SK-N-SH (cell line): ENCODE results near the gene MTHFD1L. TPM values are rescaled to one million over a fixed set of nuclear protein-coding genes. Genes with fewer than 3 reads are reported as not detected.

Experiments
- CTCF ChIA-PET: fragments of 300-600, 350-600 bp; formaldehyde crosslinking; extraction: SDS; loops from one replicate; lab custom pipeline; 2021; lab: Yijun Ruan, JAX
- POLR2A ChIA-PET: fragments of 350-600 bp; sonication (Branson Sonifier 250); formaldehyde crosslinking; extraction: SDS; loops from one replicate; lab custom pipeline; 2020; ENCODE audit warnings: antibody characterized with exemption, inconsistent platforms; lab: Yijun Ruan, JAX
- DNase-seq: peaks from one replicate; pipeline ENCODE4 v3.0.0; 2012
- H2AFZ ChIP-seq: fragments of 200-600 bp; sonication (generic); 2 replicates; pipeline ENCODE4 v1.8.1; 2016; ENCODE audit warnings: antibody characterized with exemption, mild to moderate bottlenecking, low read depth
- H3F3A ChIP-seq: fragments of 200-600 bp; sonication (generic); replicated peaks from 2 replicates; pipeline ENCODE3; 2016; ENCODE audit warnings: antibody characterized with exemption, mild to moderate bottlenecking; ENCODE audit not compliant: insufficient read depth
- H3K27ac ChIP-seq, 2 experiments: fragments of 200-500 bp in 1 of 2; fragments of 200-600 bp in 1 of 2; sonication (Bioruptor generic) in 1 of 2; sonication (generic), shearing (Covaris generic) in 1 of 2; 2 replicates each; pipeline versions ENCODE4 v1.5.1 to v1.6.1; 2014 to 2016; ENCODE audit warnings: low read depth in 2 of 2, inconsistent platforms in 1 of 2, low read length in 1 of 2, mild to moderate bottlenecking in 1 of 2, mixed read lengths in 1 of 2
- H3K27me3 ChIP-seq: fragments of 200-600 bp; sonication (generic), shearing (Covaris generic); 2 replicates; pipeline ENCODE4 v1.6.1; 2016; ENCODE audit warnings: mixed run types; ENCODE audit not compliant: insufficient read depth
- H3K36me3 ChIP-seq, 2 experiments: fragments of 200-500 bp in 1 of 2; fragments of 200-600 bp in 1 of 2; sonication (Bioruptor generic) in 1 of 2; sonication (generic) in 1 of 2; replicated peaks in 1 of 2; 2 replicates each; pipeline versions ENCODE3 to v1.5.1; 2014 to 2016; ENCODE audit warnings: low read length in 1 of 2, mild to moderate bottlenecking in 1 of 2; ENCODE audit not compliant: insufficient read depth in 2 of 2, control insufficient read depth in 1 of 2
- H3K4me1 ChIP-seq, 2 experiments: fragments of 200-500 bp in 1 of 2; fragments of 200-600 bp in 1 of 2; sonication (Bioruptor generic) in 1 of 2; sonication (generic), shearing (Covaris generic) in 1 of 2; 2 replicates each; pipeline versions ENCODE4 v1.5.1 to v1.6.1; 2014 to 2016; ENCODE audit warnings: low read depth in 1 of 2, low read length in 1 of 2, mixed run types in 1 of 2; ENCODE audit not compliant: insufficient read depth in 2 of 2, control insufficient read depth in 1 of 2
- H3K4me2 ChIP-seq: fragments of 200-600 bp; sonication (generic), shearing (Covaris generic); 2 replicates; pipeline ENCODE4 v1.6.1; 2017; ENCODE audit warnings: mixed run types
- H3K4me3 ChIP-seq, 2 experiments: fragments of 200-500 bp in 1 of 2; fragments of 200-600 bp in 1 of 2; sonication (Bioruptor generic) in 1 of 2; sonication (generic), shearing (Covaris generic) in 1 of 2; 2 replicates each; pipeline versions ENCODE4 v1.5.1 to v1.8.1; 2014 to 2016; ENCODE audit warnings: low read depth in 2 of 2, inconsistent platforms in 1 of 2, low read length in 1 of 2, mild to moderate bottlenecking in 1 of 2, mixed read lengths in 1 of 2, moderate library complexity in 1 of 2
- H3K79me2 ChIP-seq: fragments of 200-600 bp; sonication (generic); 2 replicates; pipeline ENCODE4 v1.8.1; 2017; ENCODE audit warnings: mild to moderate bottlenecking; ENCODE audit not compliant: insufficient read depth
- H3K9ac ChIP-seq: fragments of 200-600 bp; sonication (generic); 2 replicates; pipeline ENCODE4 v1.6.1; 2017; ENCODE audit warnings: mixed run types
- H3K9me2 ChIP-seq: fragments of 200-600 bp; sonication (generic); 2 replicates; pipeline ENCODE4 v1.6.1; 2017; ENCODE audit warnings: mixed run types
- H3K9me3 ChIP-seq: fragments of 200-600 bp; sonication (generic); 2 replicates; pipeline ENCODE4 v1.6.1; 2017; ENCODE audit warnings: mixed run types, mild to moderate bottlenecking, moderate library complexity
- H4K20me1 ChIP-seq: fragments of 200-600 bp; sonication (generic); 2 replicates; pipeline ENCODE4 v1.6.1; 2017; ENCODE audit warnings: mild to moderate bottlenecking, mixed run types; ENCODE audit not compliant: insufficient read depth
- CHD2 ChIP-seq: fragments of 150-350 bp; IDR thresholded peaks from 2 replicates; pipeline ENCODE4 v1.6.1; 2018; ENCODE audit warnings: low read length; ENCODE audit not compliant: partially characterized antibody
- CTCF ChIP-seq: fragments of 200-600 bp; sonication (generic); IDR thresholded peaks from 2 replicates; pipeline ENCODE4 v1.6.1; 2017; ENCODE audit warnings: antibody characterized with exemption, mild to moderate bottlenecking, moderate library complexity
- ELF1 ChIP-seq: IDR thresholded peaks from 2 replicates; pipeline ENCODE4 v1.4.0; 2012
- EP300 ChIP-seq, 2 experiments: IDR thresholded peaks; 2 replicates each; pipeline versions ENCODE4 v1.4.0 to v1.6.1; 2012; ENCODE audit warnings: borderline replicate concordance in 1 of 2, low read depth in 1 of 2, low read length in 1 of 2
- EZH2phosphoT487 ChIP-seq: fragments of 200-600 bp; sonication (generic); IDR thresholded peaks from 2 replicates; pipeline ENCODE4 v1.6.1; 2017; ENCODE audit warnings: low read depth, mixed run types, mild to moderate bottlenecking, antibody characterized with exemption, moderate library complexity, borderline replicate concordance
- GABPA ChIP-seq: IDR thresholded peaks from 2 replicates; pipeline ENCODE4 v1.4.0; 2012; ENCODE audit warnings: low read depth, mild to moderate bottlenecking
- IRF3 ChIP-seq: fragments of 150-350 bp; IDR thresholded peaks from 2 replicates; pipeline ENCODE4 v1.6.1; 2016; ENCODE audit warnings: mild to moderate bottlenecking, low read depth, low read length
- JUND ChIP-seq: IDR thresholded peaks from 2 replicates; pipeline ENCODE4 v1.4.0; 2012
- MAX ChIP-seq: IDR thresholded peaks from 2 replicates; pipeline ENCODE4 v1.4.0; 2012; ENCODE audit warnings: low read depth
- MEF2A ChIP-seq: IDR thresholded peaks from 2 replicates; pipeline ENCODE4 v1.4.0; 2012; ENCODE audit warnings: low read depth, borderline replicate concordance
- NRF1 ChIP-seq: IDR thresholded peaks from 2 replicates; pipeline ENCODE4 v1.6.1; 2012; ENCODE audit warnings: low read depth, mild to moderate bottlenecking, low read length
- RAD21 ChIP-seq: IDR thresholded peaks from 2 replicates; pipeline ENCODE4 v1.6.1; 2012; ENCODE audit warnings: mild to moderate bottlenecking, low read length
- RCOR1 ChIP-seq: fragments of 150-350 bp; IDR thresholded peaks from 2 replicates; pipeline ENCODE4 v1.6.1; 2017; ENCODE audit warnings: antibody characterized with exemption, low read length
- REST ChIP-seq: IDR thresholded peaks from 2 replicates; pipeline ENCODE4 v1.6.1; 2012; ENCODE audit warnings: mild to moderate bottlenecking, low read depth, low read length, moderate library complexity
- RFX5 ChIP-seq: IDR thresholded peaks from 2 replicates; pipeline ENCODE4 v1.6.1; 2012; ENCODE audit warnings: mild to moderate bottlenecking, improper control_type of control experiment, low read length
- RXRA ChIP-seq: IDR thresholded peaks from 2 replicates; pipeline ENCODE4 v1.4.0; 2012; ENCODE audit warnings: low read depth, mild to moderate bottlenecking, borderline replicate concordance
- SMC3 ChIP-seq: IDR thresholded peaks from 2 replicates; pipeline ENCODE4 v1.6.1; 2012; ENCODE audit warnings: low read depth, low read length, improper control_type of control experiment
- TAF1 ChIP-seq: IDR thresholded peaks from 2 replicates; pipeline ENCODE4 v1.6.1; 2012; ENCODE audit warnings: low read depth, mild to moderate bottlenecking, low read length, moderate library complexity, borderline replicate concordance
- TEAD4 ChIP-seq: IDR thresholded peaks from 2 replicates; pipeline ENCODE4 v1.4.0; 2012; ENCODE audit warnings: mild to moderate bottlenecking, borderline replicate concordance; ENCODE audit not compliant: insufficient read depth
- USF2 ChIP-seq: fragments of 150-350 bp; IDR thresholded peaks from 2 replicates; pipeline ENCODE4 v1.6.1; 2017; ENCODE audit warnings: antibody characterized with exemption, low read length, low read depth, borderline replicate concordance
- WGBS: methylation state at CpG from one replicate; pipeline ENCODE4 v1.1.6; 2017; ENCODE audit warnings: low lambda C conversion rate; 5-methylcytosine and 5-hydroxymethylcytosine counted together
- polyA plus RNA-seq, 3 experiments: library from polyadenylated mRNA; depleted of rRNA; stranded (reverse); fragments of >200 nt; gene quantifications; 2 replicates each; pipeline ENCODE4 v1.2.3, GENCODE V29; 2012

The MTHFD1L gene
- polyA plus RNA-seq, 1 of the 3 experiments (the other 2 are of a cell fraction): 37.0 TPM

- no peak overlapping the region for H3K4me2 ChIP-seq
- no peaks in the 10 kb centered on the region for H3K9me2 ChIP-seq
- POLR2A ChIA-PET: no interaction called here
- no peak overlapping the region for H3K9ac ChIP-seq
- H3K36me3 ChIP-seq: peaks cover 18 to 24% of the 10 kb centered on the region in 2 experiments
- H3K9me3 ChIP-seq: no peaks in the 10 kb centered on the region
- CTCF ChIA-PET: interaction anchor here (1.0 to 1.4 kb wide), 6 partner anchors 11 to 415 kb away, joined by 3 to 5 read pairs (median 4); no protein-coding TSS in a partner anchor
- no peak for TF ChIP-seq TAF1
- no peak for TF ChIP-seq CTCF
- no peak for TF ChIP-seq RXRA
- no peak for TF ChIP-seq SMC3
- TF ChIP-seq EZH2phosphoT487: no peak
- TF ChIP-seq TEAD4: no peak
- no peak for TF ChIP-seq RCOR1
- no peak for TF ChIP-seq USF2
- TF ChIP-seq MEF2A: no peak
- no peak for TF ChIP-seq NRF1
- no peak for TF ChIP-seq RFX5
- TF ChIP-seq REST: no peak
- no peak for TF ChIP-seq JUND
- no peak for TF ChIP-seq CHD2
- TF ChIP-seq RAD21: no peak
- no peak for TF ChIP-seq EP300 (IDR thresholded peaks at IDR 0.05; ENCODE audit: borderline replicate concordance in 1 of 2, low read depth in 1 of 2, low read length in 1 of 2)
- TF ChIP-seq GABPA: no peak
- no peak for TF ChIP-seq IRF3
- no peak for TF ChIP-seq MAX
- TF ChIP-seq ELF1: no peak
- DNase-seq: no peak
- peaks cover 8% of the 10 kb centered on the region for H3F3A ChIP-seq
- no peaks in the 10 kb centered on the region; a peak in 1 of 4 replicates for H3K4me1 ChIP-seq
- H4K20me1 ChIP-seq: no peaks in the 10 kb centered on the region
- H3K27me3 ChIP-seq: no peaks in the 10 kb centered on the region
- WGBS: 96% methylated on average over 6 of the region's 6 CpGs
- no peak overlapping the region for H2AFZ ChIP-seq
- H3K4me3 ChIP-seq: no peak overlapping the region
- no peak overlapping the region for H3K27ac ChIP-seq
- peaks cover 6% of the 10 kb centered on the region; the same call in 1 of the 2 replicates for H3K79me2 ChIP-seq
Observed at GRCh38 chr6:150915131-150915879, 49.8 kb downstream of the MTHFD1L start.
